ENCODE measurements around the gene TMEM69. TPM values are rescaled to one million over a fixed set of nuclear protein-coding genes. Genes with fewer than 3 reads are reported as not detected.
"Not testable (repeated sequence)": the region's sequence is repeated elsewhere in the genome, so short reads cannot be mapped to it uniquely, and the experiment has no call there.

The TMEM69 gene
- polyA plus RNA-seq, 4 donors = 45.4 to 61.8 (median 51.8) TPM

DNA sequence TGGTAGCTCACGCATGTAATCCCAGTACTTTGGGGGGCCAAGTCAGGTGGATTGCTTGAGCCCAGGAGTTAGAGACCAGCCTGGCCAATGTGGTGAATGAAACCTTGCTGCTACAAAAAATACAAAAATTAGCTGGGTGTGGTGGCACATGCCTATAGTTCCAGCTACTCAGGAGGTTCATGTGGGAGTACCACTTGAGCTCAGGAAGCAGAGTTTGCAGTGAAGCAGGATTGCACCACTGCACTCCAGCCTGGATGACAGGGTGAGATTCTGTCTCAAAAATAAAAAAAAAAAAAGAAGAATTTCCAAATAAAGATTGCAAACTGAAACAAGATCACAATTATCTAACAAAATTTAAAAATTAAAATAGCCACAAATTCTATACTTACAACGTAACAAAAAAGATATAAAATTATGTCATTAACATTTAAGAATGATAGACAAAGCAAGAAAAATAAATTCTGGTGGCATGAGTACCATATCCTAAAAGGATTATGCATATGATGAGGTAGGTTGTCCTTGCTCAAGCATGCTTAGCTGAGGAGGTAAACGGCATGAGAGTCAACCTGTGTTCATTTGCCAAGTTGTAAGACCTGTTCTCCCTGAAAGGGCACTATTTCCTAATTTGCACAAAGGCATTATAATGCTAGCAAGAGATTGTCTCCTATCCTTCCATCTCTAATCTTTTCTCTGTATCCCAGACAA, 42.2 kb downstream of the TMEM69 start:
- peak in 1 of 4 donors; percentile 17 for DNase-seq (ENCODE audit: low read depth in 4 of 4, low spot score in 2 of 4)

DNA sequence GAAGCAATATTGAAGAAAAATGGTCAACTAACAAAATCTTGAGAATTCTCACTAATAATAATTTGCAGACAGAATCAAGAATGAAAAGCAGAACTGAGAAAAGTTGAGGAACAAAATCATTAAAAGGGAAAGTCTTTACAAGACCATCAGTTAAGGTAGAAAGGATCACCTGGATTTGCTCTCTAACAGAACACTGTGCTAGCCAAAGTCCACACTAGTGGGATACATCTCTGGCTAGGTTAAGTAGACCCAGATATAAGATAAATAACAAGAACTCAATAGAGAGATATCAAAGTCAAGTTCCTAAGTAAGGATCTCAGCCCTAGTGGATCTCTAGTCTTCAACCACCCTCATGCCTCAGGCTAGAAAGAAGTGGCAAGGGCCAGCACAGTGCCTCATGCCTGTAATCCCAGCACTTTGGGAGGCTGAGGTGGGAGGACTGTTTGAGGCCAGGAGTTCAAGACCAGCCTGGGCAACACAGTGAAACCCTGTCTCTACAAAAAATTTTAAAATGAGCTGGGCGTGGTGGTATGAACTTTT, 42.9 kb downstream of the TMEM69 start:
- no peak for DNase-seq (ENCODE audit: low read depth in 4 of 4, low spot score in 2 of 4)

DNA sequence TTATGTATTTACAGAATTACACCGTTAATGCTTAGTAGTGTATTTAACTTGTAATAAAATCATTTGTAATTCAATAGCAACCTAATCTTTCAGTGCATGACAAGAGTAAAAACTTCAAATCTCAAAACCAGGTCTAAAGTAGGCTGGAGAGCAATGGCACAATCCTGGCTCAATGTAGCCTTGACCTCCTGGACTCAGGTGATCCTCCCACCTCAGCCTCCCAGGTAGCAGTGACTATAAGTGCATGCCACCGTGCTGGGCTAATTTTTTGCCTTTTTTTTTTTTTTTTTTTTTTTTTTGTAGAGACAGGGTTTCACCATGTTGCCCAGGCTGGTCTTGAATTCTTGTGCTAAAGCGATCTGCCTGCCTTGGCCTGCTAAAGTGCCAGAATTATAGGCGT, 51.2 kb downstream of the TMEM69 start:
- DNase-seq (ENCODE audit: low read depth in 4 of 4, low spot score in 2 of 4) = no peak

DNA sequence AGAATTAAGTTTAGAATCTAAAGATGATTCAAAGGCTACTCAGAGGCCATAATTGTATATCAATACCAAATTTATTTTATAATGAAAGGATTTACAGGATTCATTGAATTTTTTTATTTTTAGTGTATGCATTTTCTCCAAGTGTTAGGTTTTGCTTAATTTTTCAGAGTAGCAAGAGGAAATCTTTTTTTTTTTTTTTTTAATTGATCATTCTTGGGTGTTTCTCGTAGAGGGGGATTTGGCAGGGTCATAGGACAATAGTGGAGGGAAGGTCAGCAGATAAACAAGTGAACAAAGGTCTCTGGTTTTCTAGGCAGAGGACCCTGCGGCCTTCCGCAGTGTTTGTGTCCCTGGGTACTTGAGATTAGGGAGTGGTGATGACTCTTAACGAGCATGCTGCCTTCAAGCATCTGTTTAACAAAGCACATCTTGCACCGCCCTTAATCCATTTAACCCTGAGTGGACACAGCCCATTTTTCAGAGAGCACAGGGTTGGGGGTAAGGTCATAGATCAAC, 51.7 kb downstream of the TMEM69 start:
- DNase-seq (ENCODE audit: low read depth in 4 of 4, low spot score in 2 of 4) = not testable (repeated sequence)

Other genes starting within 250 kb of the TMEM69 start
- gene TESK2, start 197.0 kb upstream of the TMEM69 start, polyA plus RNA-seq (ENCODE audit: insufficient read length in 4 of 4) = 1 to 10 TPM; 6.6 to 7.7 (median 6.9) TPM
- gene CCDC163, start 188.1 kb upstream of the TMEM69 start, polyA plus RNA-seq (ENCODE audit: insufficient read length in 4 of 4) = 1 to 10 TPM; 1.0 to 2.4 (median 1.8) TPM
- 10 to 100 TPM; 12.2 to 14.2 (median 13.6) TPM for gene MMACHC, start 187.9 kb upstream of the TMEM69 start, polyA plus RNA-seq (ENCODE audit: insufficient read length in 4 of 4)
- 100 to 1,000 TPM; 284 to 370 (median 317) TPM for gene PRDX1, start 166.3 kb upstream of the TMEM69 start, polyA plus RNA-seq (ENCODE audit: insufficient read length in 4 of 4)
- gene AKR1A1, start 137.4 kb upstream of the TMEM69 start, polyA plus RNA-seq (ENCODE audit: insufficient read length in 4 of 4) = 100 to 1,000 TPM; 287 to 318 (median 292) TPM
- 100 to 1,000 TPM; 238 to 442 (median 326) TPM for gene NASP, start 104.1 kb upstream of the TMEM69 start, polyA plus RNA-seq (ENCODE audit: insufficient read length in 4 of 4)
- gene CCDC17, start 64.1 kb upstream of the TMEM69 start, polyA plus RNA-seq (ENCODE audit: insufficient read length in 4 of 4) = 1 to 10 TPM; 1.2 to 3.2 (median 1.8) TPM
- gene GPBP1L1, start 1.6 kb upstream of the TMEM69 start, polyA plus RNA-seq (ENCODE audit: insufficient read length in 4 of 4) = 100 to 1,000 TPM in 3 of 4 donors, 10 to 100 TPM in 1; 82.4 to 131 (median 109) TPM
- gene IPP, start 62.5 kb downstream of the TMEM69 start, polyA plus RNA-seq (ENCODE audit: insufficient read length in 4 of 4) = 10 to 100 TPM; 25.0 to 31.3 (median 27.4) TPM
- 10 to 100 TPM; 27.0 to 48.8 (median 37.7) TPM for gene MAST2, start 115.4 kb downstream of the TMEM69 start, polyA plus RNA-seq (ENCODE audit: insufficient read length in 4 of 4)